Spleen (tissue), 7 donors: ENCODE results near the gene ERC1.

Experiments used
- CTCF ChIP-seq, 11 experiments: fragments of 200-600 bp in 7 of 11; fragments of 450-650 bp in 4 of 11; sonication (generic) in 4 of 11; IDR thresholded peaks in 8 of 11; conservative IDR thresholded peaks in 3 of 11; 1 replicate in 7 of 11; 2 replicates in 4 of 11; pipeline versions ENCODE4 v1.4.0 to v1.8.0; 2016 to 2021; ENCODE audit warnings: antibody characterized with exemption in 11 of 11, inconsistent platforms in 4 of 11, mild to moderate bottlenecking in 1 of 11
- POLR2A ChIP-seq, 3 donors: fragments of 450-650 bp; IDR thresholded peaks; one replicate each; pipeline ENCODE4 v1.5.1; 2017; ENCODE audit warnings: antibody characterized with exemption in 3 of 3, mild to moderate bottlenecking in 1 of 3
- POLR2AphosphoS5 ChIP-seq, 3 donors: sonication (generic); formaldehyde crosslinking; IDR thresholded peaks; one replicate each; pipeline ENCODE4 v1.5.1; 2017; ENCODE audit warnings: antibody characterized with exemption in 3 of 3
- donor health status: DM: no; HTN: no; CAD: no; lungs with moderate emphysema.
- donor health status: DM: no; HTN: no; CAD: no.
- donor health status: DM: no; HTN: no; CAD: no.

GRCh38 chr12:1493781-1494565 lies 502.9 kb downstream of the ERC1 start:
- TF ChIP-seq CTCF (IDR thresholded peaks at IDR 0.05 in 8 of 11, conservative IDR thresholded peaks at IDR 0.05 in 3 of 11): no peak
- TF ChIP-seq POLR2A (IDR thresholded peaks at IDR 0.05): no peak
- no peak for TF ChIP-seq POLR2AphosphoS5 (IDR thresholded peaks at IDR 0.05)
